GM04503 (cell line): ENCODE results near the gene ELAVL2.

Experiments used
- DNase-seq: peaks from one replicate; pipeline ENCODE4 v3.0.0-alpha.2; 2012; ENCODE audit warnings: low read depth

Gene ELAVL2

DNA sequence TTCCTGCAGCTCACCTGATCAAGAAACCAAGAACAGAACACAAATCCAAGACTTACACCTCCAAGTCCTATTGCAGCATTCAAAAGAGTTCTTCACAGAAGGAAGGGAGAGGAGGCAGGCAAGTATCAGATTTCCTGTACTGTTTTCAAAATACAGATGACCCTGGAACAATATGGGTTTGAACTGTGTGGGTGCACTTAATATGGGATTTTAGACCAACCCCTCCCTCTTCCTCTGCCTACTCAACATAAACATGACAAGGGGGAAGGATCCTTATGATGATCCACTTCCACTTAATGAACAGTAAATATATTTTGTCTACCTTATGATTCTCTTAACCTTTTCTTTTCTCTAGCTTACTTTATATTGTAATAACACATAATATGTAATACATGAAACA is 104.6 kb downstream of the ELAVL2 start:
- DNase-seq, result no peak

DNA sequence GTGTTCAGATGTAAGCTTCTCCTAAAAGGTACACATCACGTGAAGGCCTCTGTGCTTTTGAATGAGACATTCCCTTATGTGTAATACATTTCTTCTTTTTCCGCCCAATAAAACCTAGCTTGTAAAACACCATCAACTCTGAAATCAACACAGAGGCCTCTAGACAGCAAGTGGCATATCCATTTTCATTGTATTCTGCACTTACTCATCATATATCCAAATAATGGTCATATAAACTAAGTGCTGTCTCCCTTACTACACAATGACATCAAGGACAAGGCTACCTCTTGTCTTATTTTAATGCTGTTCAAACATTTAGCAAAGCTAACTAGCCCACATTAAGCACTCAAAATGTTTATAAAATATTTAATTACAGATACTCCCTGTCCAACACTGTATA is 108.5 kb downstream of the ELAVL2 start:
- no peak for DNase-seq

DNA sequence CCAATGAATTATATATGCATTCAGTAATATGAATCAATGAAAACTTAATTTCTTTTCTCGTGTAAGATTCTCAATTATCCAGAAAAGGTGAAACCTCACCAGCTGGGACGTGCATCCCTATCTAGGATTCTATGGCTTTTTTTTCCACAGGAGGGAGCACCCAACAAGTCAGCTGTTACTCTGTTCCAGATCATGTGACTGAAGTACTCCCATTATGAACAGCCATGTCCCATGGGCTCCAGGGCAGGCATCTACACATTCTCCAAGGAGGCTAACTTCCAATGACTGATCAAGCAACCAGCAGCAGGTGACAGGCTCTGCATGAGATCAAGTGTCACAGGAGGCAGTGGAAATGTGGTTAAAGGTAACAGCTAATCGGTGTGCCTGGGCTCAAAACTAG is 118.8 kb downstream of the ELAVL2 start:
- DNase-seq, result no peak

GRCh38 chr9:23702311-23702922 is 123.6 kb downstream of the ELAVL2 start:
- DNase-seq, result no peak

GRCh38 chr9:23701291-23701690 is 124.7 kb downstream of the ELAVL2 start:
- DNase-seq, result no peak

DNA sequence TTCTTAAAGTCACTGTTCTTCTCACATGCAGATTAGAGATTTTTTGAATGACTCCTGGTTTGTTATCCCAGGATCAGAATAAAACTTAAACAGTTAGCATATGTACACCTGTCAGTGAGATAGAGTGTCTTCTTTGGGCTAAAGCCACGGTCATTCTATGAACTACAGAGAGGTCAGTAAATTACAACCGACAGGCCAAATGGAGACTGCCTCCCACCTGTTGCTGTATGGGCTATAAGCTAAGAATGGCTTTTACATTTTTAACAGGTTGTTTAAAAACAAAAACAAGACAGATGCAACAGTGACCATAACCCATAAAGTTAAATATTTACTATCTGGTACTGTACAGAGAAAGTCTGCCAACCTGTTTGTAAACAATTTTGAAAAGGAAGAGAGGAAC is 125.7 kb downstream of the ELAVL2 start:
- DNase-seq, result no peak

- no peak for DNase-seq
Measured at GRCh38 chr9:23698161-23698560, 127.9 kb downstream of the ELAVL2 start.

DNA sequence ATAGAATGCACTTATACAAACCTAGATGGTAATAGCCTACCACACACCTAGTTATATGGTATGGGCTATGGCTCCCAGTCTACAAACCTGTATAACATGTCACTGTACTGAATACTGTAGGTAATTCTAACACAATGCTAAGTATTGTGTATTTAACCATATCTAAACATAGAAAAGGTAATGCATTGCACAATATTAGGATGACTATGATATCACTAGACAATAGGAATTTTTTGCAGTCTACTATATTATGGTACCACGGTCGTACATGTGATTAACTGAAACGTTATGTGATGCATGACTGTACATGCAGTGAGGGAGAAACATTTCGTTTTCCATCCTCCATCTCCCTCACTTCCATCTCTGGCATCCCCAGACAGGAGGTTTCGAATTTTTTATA is 130.5 kb downstream of the ELAVL2 start:
- DNase-seq, result no peak

DNA sequence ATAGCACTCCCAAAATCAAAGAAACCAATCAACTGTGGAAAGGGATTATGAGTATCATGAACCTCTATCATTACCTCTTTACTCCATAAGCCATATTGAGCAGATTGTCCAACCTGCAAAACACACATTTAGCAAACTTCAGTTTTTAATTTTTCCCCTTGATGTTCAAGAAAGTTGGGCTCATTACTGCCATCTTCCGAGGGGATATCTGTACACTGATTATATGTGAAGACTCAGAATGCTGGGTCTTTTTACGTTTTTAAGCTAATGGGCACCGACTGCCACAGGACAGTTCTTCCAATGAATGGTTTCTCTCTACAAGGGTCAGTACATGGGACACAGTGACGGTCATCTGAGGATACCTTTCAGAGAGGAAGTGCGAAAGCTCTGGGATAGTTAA is 132.7 kb downstream of the ELAVL2 start:
- no peak for DNase-seq

GRCh38 chr9:23686896-23687295 is 139.1 kb downstream of the ELAVL2 start:
- DNase-seq, result no peak

GRCh38 chr9:23686257-23686656 is 139.8 kb downstream of the ELAVL2 start:
- no peak for DNase-seq

- DNase-seq, result no peak
Measured at GRCh38 chr9:23683611-23684061, 142.4 kb downstream of the ELAVL2 start.

DNA sequence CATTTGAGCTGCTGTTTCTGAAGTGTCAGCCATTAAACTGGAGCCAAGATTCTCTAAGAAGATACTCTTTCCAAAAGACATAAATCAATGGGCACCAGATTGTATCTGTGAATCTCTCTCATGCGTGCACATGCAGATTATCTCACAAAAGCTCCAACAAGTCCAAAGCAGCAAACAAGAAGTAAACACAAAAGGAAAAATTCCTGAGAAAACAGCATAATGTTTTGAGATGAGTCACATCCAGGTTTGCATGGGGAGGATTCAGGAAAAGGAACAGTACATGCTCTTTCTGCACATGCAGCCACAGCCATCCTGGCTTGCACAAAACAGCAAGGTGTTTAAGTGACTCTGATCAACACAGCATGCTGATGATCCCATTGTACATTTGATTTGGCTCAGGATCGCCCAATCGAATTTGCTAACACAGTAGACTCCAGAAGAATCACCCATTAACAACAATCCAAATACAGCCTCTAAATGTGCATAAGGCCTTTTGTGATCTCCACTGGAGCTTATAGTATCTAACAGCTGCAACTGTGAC is 143.1 kb downstream of the ELAVL2 start:
- DNase-seq, result no peak

DNA sequence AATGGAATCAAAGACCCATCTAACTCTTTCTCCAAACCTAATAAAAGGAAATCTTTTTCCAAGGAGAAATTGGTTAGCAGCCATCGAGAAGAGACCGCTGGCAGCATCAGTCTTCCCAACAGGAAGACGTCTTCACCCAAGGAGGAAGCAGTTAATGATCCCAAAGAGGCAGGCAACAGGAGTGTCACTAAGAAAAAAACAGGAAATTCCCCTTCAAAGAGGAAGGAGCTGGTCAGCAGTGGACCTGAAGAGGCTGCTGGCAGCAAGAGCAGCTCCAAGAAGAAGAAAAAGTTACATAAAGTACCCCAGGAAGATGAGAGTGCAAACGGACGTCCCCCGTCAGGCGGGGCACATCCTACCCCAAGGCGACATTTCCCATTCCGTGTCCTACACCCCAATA is 143.7 kb downstream of the ELAVL2 start:
- DNase-seq, result no peak

DNA sequence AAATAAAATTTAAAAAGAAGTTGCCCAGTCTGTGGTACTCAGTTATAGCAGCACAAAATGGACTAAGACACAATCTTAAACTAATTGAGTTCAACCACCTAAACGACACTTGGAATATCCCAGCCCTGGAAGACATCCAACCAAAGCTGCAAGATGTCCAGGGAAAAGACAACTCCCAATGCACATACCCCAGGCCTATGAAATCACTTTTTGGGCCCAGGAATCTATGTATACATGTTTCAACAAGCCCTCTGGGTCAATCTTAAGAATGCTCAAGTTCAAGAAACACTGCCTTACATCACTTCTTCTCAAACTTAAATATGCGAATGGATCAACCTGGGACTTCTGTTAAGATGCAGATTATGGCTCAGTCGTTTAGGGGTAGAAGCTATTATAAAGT is 148.6 kb downstream of the ELAVL2 start:
- DNase-seq, result no peak

GRCh38 chr9:23674016-23674585 is 151.9 kb downstream of the ELAVL2 start:
- no peak for DNase-seq

- no peak for DNase-seq
Measured at GRCh38 chr9:23672151-23672550, 153.9 kb downstream of the ELAVL2 start.

- no peak for DNase-seq
Measured at GRCh38 chr9:23669776-23670175, 156.3 kb downstream of the ELAVL2 start.

DNA sequence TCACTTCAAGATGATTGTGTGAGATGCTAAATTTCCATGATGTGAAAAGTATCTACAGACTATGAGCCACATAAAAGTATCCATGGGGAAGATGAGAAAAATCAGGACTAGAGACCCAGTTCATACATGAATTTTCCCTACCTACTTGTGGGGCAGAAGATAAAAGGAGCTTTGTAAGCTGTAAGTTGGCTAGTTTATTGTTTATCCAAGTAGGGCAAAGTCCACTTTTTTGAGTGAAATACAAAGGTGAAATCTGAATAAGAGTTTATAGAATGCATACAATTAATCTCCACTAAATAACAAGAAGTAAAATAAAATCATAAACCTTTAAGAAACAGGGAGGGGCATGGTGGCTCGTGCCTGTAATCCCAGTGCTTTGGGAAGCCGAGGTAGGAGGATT is 160.4 kb downstream of the ELAVL2 start:
- DNase-seq, result no peak

GRCh38 chr9:23665051-23665450 is 161.0 kb downstream of the ELAVL2 start:
- DNase-seq, result no peak

GRCh38 chr9:23663946-23664345 is 162.1 kb downstream of the ELAVL2 start:
- DNase-seq, result no peak

GRCh38 chr9:23663536-23663935 is 162.5 kb downstream of the ELAVL2 start:
- no peak for DNase-seq

- no peak for DNase-seq
Measured at GRCh38 chr9:23663125-23663524, 162.9 kb downstream of the ELAVL2 start.

DNA sequence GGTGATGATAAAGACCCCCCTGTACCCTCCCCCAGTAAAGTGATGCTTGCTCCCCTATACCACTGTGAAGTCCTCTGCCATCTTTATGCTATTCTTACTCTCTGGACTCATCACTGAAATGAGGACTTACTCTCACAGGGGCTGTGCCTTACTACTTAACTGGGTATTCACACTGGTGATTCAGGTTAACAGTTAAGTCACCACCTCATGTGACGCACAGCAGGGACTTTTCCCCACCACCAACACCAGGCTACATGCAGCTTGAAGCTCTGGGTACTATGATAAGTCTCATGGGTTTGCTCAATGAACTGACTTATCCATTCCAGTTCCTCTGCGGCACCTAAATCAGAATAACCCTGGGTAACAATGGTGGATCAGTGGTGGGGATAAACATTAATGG is 163.7 kb downstream of the ELAVL2 start:
- no peak for DNase-seq
